Trophoblast cell (in vitro differentiated cells and primary cell): Measurements from ENCODE around the gene PGA4.
"Not testable (repeated sequence)": the region's sequence is repeated elsewhere in the genome, so short reads cannot be mapped to it uniquely, and the experiment has no call there.

Experiments
- DNase-seq, 2 donors: peaks; one replicate each; pipeline ENCODE4 v3.0.0-alpha.2; 2016
- H2AFZ ChIP-seq: 2 replicates; pipeline ENCODE4 v1.6.1; 2013; ENCODE audit warnings: low read length, moderate library complexity, mild to moderate bottlenecking; ENCODE audit not compliant: insufficient read depth, poor library complexity
- H2AK5ac ChIP-seq: 2 replicates; pipeline ENCODE4 v1.6.1; 2013; ENCODE audit warnings: mild to moderate bottlenecking, low read length
- H2BK120ac ChIP-seq: 2 replicates; pipeline ENCODE4 v1.6.1; 2013; ENCODE audit warnings: low read length, mild to moderate bottlenecking, moderate library complexity; ENCODE audit not compliant: insufficient read depth, poor library complexity
- H2BK12ac ChIP-seq: 2 replicates; pipeline ENCODE4 v1.6.1; 2013; ENCODE audit warnings: mild to moderate bottlenecking, low read length, moderate library complexity
- H2BK5ac ChIP-seq: 2 replicates; pipeline ENCODE4 v1.6.1; 2013; ENCODE audit warnings: low read length, low read depth, moderate library complexity, mild to moderate bottlenecking; ENCODE audit not compliant: poor library complexity
- H3K14ac ChIP-seq: 2 replicates; pipeline ENCODE4 v1.6.1; 2013; ENCODE audit warnings: mild to moderate bottlenecking, low read length
- H3K18ac ChIP-seq: 2 replicates; pipeline ENCODE4 v1.6.1; 2013; ENCODE audit warnings: mild to moderate bottlenecking, low read length
- H3K23ac ChIP-seq: 2 replicates; pipeline ENCODE4 v1.6.1; 2013; ENCODE audit warnings: low read length
- H3K27ac ChIP-seq: 2 replicates; pipeline ENCODE4 v1.5.1; 2013; ENCODE audit warnings: low read depth, mild to moderate bottlenecking, inconsistent platforms, low read length, moderate library complexity
- H3K27me3 ChIP-seq: 2 replicates; pipeline ENCODE4 v1.6.1; 2013; ENCODE audit warnings: inconsistent platforms, mild to moderate bottlenecking, low read length, moderate library complexity; ENCODE audit not compliant: insufficient read depth
- H3K36me3 ChIP-seq, 2 experiments: 1 replicate in 1 of 2; 2 replicates in 1 of 2; pipeline ENCODE4 v1.6.1; 2013; ENCODE audit warnings: low read length in 2 of 2, mild to moderate bottlenecking in 2 of 2, moderate library complexity in 1 of 2; ENCODE audit not compliant: insufficient read depth in 2 of 2, control insufficient read depth in 1 of 2
- H3K4ac ChIP-seq: 2 replicates; pipeline ENCODE4 v1.6.1; 2013; ENCODE audit warnings: low read depth, mild to moderate bottlenecking, low read length, moderate library complexity
- H3K4me1 ChIP-seq, 2 experiments: 1 replicate in 1 of 2; 2 replicates in 1 of 2; pipeline ENCODE4 v1.6.1; 2013; ENCODE audit warnings: low read length in 2 of 2, mild to moderate bottlenecking in 2 of 2, moderate library complexity in 1 of 2; ENCODE audit not compliant: insufficient read depth in 2 of 2, control insufficient read depth in 1 of 2
- H3K4me2 ChIP-seq: 2 replicates; pipeline ENCODE4 v1.6.1; 2013; ENCODE audit warnings: inconsistent platforms, mild to moderate bottlenecking, low read length, moderate library complexity
- H3K4me3 ChIP-seq: 2 replicates; pipeline ENCODE4 v1.5.1; 2013; ENCODE audit warnings: mild to moderate bottlenecking, low read depth, low read length, inconsistent platforms
- H3K79me1 ChIP-seq: one replicate; pipeline ENCODE4 v1.6.1; 2013; ENCODE audit warnings: low read length
- H3K79me2 ChIP-seq: 2 replicates; pipeline ENCODE4 v1.6.1; 2013; ENCODE audit warnings: low read length, mild to moderate bottlenecking; ENCODE audit not compliant: control insufficient read depth, insufficient read depth, poor library complexity
- H3K9ac ChIP-seq: 2 replicates; pipeline ENCODE4 v1.6.1; 2013; ENCODE audit warnings: mild to moderate bottlenecking, low read length
- H3K9me3 ChIP-seq: 2 replicates; pipeline ENCODE4 v1.6.1; 2013; ENCODE audit warnings: low read depth, mild to moderate bottlenecking, control low read depth, inconsistent platforms, low read length; ENCODE audit not compliant: insufficient read depth
- H4K12ac ChIP-seq: 2 replicates; pipeline ENCODE4 v1.6.1; 2013; ENCODE audit warnings: low read depth, mild to moderate bottlenecking, low read length, moderate library complexity
- H4K8ac ChIP-seq: 2 replicates; pipeline ENCODE4 v1.6.1; 2013; ENCODE audit warnings: low read depth, mild to moderate bottlenecking, low read length, moderate library complexity
- H4K91ac ChIP-seq: one replicate; pipeline ENCODE4 v1.6.1; 2013; ENCODE audit warnings: low read depth, mild to moderate bottlenecking, low read length, moderate library complexity
- WGBS: extraction: QIAGEN DNeasy Blood & Tissue Kit; methylation state at CpG from one replicate; pipeline ENCODE4 v1.1.7; 2013; ENCODE audit warnings: missing lambda C conversion rate; ENCODE audit not compliant: insufficient read length, insufficient coverage; ENCODE audit errors: extremely low coverage; 5-methylcytosine and 5-hydroxymethylcytosine counted together

Gene PGA4

DNA sequence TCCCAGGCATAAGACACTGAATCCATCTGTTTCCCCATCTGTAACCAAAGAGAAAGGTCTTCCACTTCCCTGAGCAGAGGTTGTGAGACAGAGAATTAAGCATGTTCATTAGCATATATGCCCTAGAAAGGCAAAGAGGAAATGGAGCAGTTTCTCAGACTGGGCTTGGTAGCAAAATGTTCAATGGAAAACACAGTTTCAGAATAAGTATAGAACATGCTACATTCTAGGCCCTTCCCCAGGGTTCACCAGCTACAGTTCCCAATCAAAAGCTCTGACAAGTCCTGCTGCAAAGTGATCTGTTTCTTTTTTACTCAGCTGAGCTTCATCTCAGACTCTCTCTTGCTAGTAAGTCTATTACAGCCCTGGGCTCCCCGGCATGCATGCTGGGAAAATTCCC lies 30.2 kb downstream of the PGA4 start:
- H3K4me1 ChIP-seq, H3K4ac ChIP-seq, H2AK5ac ChIP-seq, H3K27me3 ChIP-seq, H4K8ac ChIP-seq, H2BK120ac ChIP-seq, H4K12ac ChIP-seq, H3K9me3 ChIP-seq, H3K79me1 ChIP-seq, H4K91ac ChIP-seq, H2AFZ ChIP-seq, H2BK12ac ChIP-seq, H3K18ac ChIP-seq, H2BK5ac ChIP-seq, H3K23ac ChIP-seq, H3K4me2 ChIP-seq, H3K14ac ChIP-seq, H3K36me3 ChIP-seq, H3K4me3 ChIP-seq, H3K79me2 ChIP-seq, H3K27ac ChIP-seq, DNase-seq, H3K9ac ChIP-seq: not testable (repeated sequence)
- no CpG with 5 or more reads among the region's 1 CpG for WGBS

- no peak overlapping the region for H3K4ac ChIP-seq
- no peak overlapping the region for H3K4me3 ChIP-seq
- H2BK120ac ChIP-seq = no peak overlapping the region
Measured at GRCh38 chr11:61254403-61255025, 32.4 kb downstream of the PGA4 start.

DNA sequence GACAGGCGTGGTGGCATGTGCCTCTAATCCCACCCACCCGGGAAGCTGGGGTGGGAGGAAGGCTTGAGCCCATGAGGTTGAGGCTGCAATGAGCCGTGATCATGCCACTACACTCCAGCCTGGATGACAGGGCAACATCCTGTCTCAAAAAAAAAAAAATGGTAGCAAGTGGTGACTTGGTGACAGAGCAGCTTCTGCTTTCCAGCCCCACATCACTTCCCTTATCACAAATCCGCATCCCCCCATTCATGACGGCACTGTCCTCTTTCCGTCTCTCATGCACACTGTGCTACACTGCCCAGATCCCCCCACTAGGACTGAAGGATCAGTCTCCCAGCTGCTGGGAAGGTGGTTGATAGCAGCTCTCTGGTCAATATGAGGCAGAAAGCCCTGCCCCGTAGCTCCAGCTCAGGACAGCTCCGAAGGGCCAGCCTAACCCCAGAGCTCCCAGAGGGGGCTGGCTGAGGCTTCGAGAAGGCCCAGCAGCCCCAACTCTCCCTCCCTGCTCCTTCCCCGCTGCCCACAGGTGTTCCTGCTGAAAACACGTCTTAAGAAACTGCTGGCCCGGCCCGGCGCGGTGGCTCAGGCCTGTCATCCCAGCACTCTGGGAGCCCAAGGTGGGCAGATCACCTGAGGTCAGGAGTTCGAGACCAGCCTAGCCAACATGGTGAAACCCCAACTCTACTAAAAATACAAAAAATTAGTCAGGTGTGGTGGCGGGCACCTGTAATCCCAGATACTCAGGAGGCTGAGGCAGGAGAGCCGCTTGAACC lies 34.7 kb downstream of the PGA4 start:
- H3K27me3 ChIP-seq = no peaks in the 10 kb centered on the region
- H3K4ac ChIP-seq = no peak overlapping the region
- H2AK5ac ChIP-seq = no peak overlapping the region
- H3K9ac ChIP-seq = no peak overlapping the region
- no peaks in the 10 kb centered on the region for H3K9me3 ChIP-seq
- no peak overlapping the region for H3K14ac ChIP-seq
- no peaks in the 10 kb centered on the region for H3K79me2 ChIP-seq
- H3K79me1 ChIP-seq = no peaks in the 10 kb centered on the region
- H2AFZ ChIP-seq = no peak overlapping the region
- no CpG with 5 or more reads among the region's 18 CpGs for WGBS
- H3K18ac ChIP-seq = no peak overlapping the region
- no peak overlapping the region for H4K12ac ChIP-seq
- H3K4me3 ChIP-seq = no peak overlapping the region
- no peak overlapping the region for H2BK120ac ChIP-seq
- H2BK12ac ChIP-seq = no peak overlapping the region
- H2BK5ac ChIP-seq = no peak overlapping the region
- no peak overlapping the region for H3K4me2 ChIP-seq
- no peak overlapping the region for H4K91ac ChIP-seq
- no peaks in the 10 kb centered on the region for H3K4me1 ChIP-seq
- DNase-seq = no peak
- no peak overlapping the region for H3K23ac ChIP-seq
- H3K27ac ChIP-seq = no peak overlapping the region
- H4K8ac ChIP-seq = no peak overlapping the region
- peaks cover 0 to 6% of the 10 kb centered on the region in 2 experiments for H3K36me3 ChIP-seq

More at GRCh38 chr11:61254403-61255025, 32.4 kb downstream of the PGA4 start:
- H3K79me2 ChIP-seq = no peaks in the 10 kb centered on the region
- H3K4me1 ChIP-seq = no peaks in the 10 kb centered on the region
- H2BK12ac ChIP-seq = no peak overlapping the region
- no peak overlapping the region for H2BK5ac ChIP-seq
- H2AFZ ChIP-seq = no peak overlapping the region
- H3K36me3 ChIP-seq = peaks cover 0 to 6% of the 10 kb centered on the region in 2 experiments
- no peak overlapping the region for H3K18ac ChIP-seq
- DNase-seq = peak; percentile 50 to 81
- no peak overlapping the region for H4K91ac ChIP-seq
- H3K27me3 ChIP-seq = no peaks in the 10 kb centered on the region
- no peak overlapping the region for H4K12ac ChIP-seq
- H2AK5ac ChIP-seq = no peak overlapping the region
- no peak overlapping the region for H3K14ac ChIP-seq
- no peak overlapping the region for H3K4me2 ChIP-seq
- no peak overlapping the region for H3K27ac ChIP-seq
- H3K79me1 ChIP-seq = no peaks in the 10 kb centered on the region
- H3K9ac ChIP-seq = no peak overlapping the region
- no peak overlapping the region for H4K8ac ChIP-seq
- H3K23ac ChIP-seq = no peak overlapping the region
- no peaks in the 10 kb centered on the region for H3K9me3 ChIP-seq
- WGBS = no CpG with 5 or more reads among the region's 12 CpGs

- no peak overlapping the region for H2BK5ac ChIP-seq
- H4K91ac ChIP-seq = no peak overlapping the region
- no peaks in the 10 kb centered on the region for H3K27me3 ChIP-seq
- H3K4me1 ChIP-seq = no peaks in the 10 kb centered on the region
- no peak overlapping the region for H3K18ac ChIP-seq
- no peaks in the 10 kb centered on the region for H3K79me2 ChIP-seq
- H3K4me3 ChIP-seq = no peak overlapping the region
- no peak overlapping the region for H4K8ac ChIP-seq
- no peak overlapping the region for H3K14ac ChIP-seq
- H2AK5ac ChIP-seq = no peak overlapping the region
- no peak overlapping the region for H4K12ac ChIP-seq
- H3K9me3 ChIP-seq = no peaks in the 10 kb centered on the region
- no peaks in the 10 kb centered on the region for H3K79me1 ChIP-seq
- WGBS = no CpG with 5 or more reads among the region's 9 CpGs
- no peak overlapping the region for H3K4ac ChIP-seq
- H2BK120ac ChIP-seq = no peak overlapping the region
- no peak overlapping the region for H3K9ac ChIP-seq
- peaks cover 0 to 6% of the 10 kb centered on the region in 2 experiments for H3K36me3 ChIP-seq
- no peak overlapping the region for H2BK12ac ChIP-seq
- H2AFZ ChIP-seq = no peak overlapping the region
- H3K4me2 ChIP-seq = no peak overlapping the region
- no peak overlapping the region for H3K27ac ChIP-seq
- no peak for DNase-seq
- H3K23ac ChIP-seq = no peak overlapping the region
Measured at GRCh38 chr11:61258546-61258945, 36.4 kb downstream of the PGA4 start.
